GM18498 (cell line): ENCODE measurements around the gene SLC25A5.
"Not testable (repeated sequence)": the region's sequence is repeated elsewhere in the genome, so short reads cannot be mapped to it uniquely, and the experiment has no call there.

Experiments used
- ATAC-seq: cut with Tn5 transposase; IDR thresholded peaks from one replicate; pipeline ENCODE4 v1.9.1; 2021; ENCODE audit warnings: mild to moderate bottlenecking, moderate library complexity; ENCODE audit not compliant: unreplicated experiment

SLC25A5 gene

DNA sequence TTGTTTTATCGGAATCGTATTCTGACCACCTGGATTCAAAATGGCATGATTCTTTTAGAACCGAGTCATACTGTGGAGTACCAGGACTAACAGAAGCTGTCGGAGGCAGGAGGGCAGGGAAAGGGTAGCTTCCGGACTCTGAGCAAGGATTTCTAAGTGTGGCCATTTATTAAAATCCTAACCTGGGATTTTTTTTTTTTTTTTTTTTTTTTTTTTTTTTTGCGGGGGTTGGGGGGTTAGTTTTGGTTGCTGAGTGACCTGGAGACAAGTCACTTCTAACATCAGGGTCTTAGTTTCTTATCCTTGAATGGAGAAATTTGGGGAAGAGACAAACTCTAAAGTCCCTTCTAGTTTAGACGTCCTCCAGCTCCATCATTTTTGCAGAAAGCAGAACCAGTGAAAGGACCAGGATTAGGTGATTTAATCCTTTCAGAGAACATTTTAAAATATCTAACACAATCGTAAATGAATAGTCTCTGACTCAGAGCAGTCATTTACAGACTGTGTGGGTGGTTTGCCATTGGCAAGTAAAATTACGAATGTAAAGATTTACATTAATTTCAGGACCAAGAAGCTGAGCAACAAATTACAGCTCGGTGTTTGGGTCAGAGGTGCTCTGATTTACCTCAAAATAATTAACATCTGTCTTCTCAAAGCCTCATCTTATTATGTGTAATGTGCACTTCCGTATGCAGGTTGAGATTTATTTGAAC lies 7.3 kb downstream of the SLC25A5 start:
- no peak for ATAC-seq

GRCh38 chrX:119477812-119478232 lies 9.6 kb downstream of the SLC25A5 start:
- ATAC-seq: no peak

GRCh38 chrX:119478504-119478903 lies 10.3 kb downstream of the SLC25A5 start:
- ATAC-seq: no peak

DNA sequence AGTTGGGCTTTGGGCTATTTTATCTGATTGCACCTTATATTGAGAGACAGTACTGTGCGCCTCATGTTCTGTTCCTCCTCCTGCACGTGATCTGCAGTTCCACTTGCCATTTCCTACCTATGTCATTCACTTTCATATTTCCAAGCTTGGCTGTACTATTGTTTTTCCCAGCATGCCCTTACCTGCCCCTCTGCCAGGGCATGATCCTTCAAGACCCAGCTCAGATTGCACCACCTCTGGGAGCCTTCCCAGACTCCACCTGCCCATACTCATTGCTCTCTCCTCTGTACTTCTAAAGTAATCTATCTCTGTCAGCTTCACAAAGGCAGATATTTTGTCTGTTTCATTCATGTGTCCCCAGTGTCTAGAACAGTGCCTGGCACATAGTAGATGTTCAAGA lies 11.6 kb downstream of the SLC25A5 start:
- ATAC-seq: no peak

DNA sequence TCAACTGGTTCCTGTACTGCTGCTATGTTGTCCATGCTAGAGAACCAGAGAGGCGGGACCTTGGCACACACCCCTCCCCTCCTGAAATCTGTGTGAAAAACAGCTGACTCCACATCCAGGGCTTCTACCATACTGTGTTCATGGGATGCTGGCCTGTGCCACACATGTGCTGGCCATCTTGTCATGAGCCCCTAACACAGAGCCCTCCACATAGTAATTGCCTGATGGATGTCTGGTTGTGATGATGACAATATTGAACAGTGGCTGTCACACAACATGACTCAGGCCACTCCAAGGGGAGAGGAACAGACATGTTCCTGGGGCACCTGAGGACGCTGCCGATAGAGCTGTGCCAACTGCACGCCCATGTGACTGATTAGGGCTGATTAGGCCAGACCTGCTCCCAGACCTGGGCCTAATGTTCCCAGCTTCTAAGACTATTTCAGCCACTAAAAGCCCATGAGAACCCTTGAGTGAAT lies 13.1 kb downstream of the SLC25A5 start:
- ATAC-seq: no peak

- ATAC-seq: peak; percentile 10
Measured at GRCh38 chrX:119482041-119482440, 13.8 kb downstream of the SLC25A5 start.

GRCh38 chrX:119482481-119483480 lies 14.5 kb downstream of the SLC25A5 start:
- ATAC-seq: peak; percentile 92

- no peak for ATAC-seq
Measured at GRCh38 chrX:119486745-119487144, 18.5 kb downstream of the SLC25A5 start.

DNA sequence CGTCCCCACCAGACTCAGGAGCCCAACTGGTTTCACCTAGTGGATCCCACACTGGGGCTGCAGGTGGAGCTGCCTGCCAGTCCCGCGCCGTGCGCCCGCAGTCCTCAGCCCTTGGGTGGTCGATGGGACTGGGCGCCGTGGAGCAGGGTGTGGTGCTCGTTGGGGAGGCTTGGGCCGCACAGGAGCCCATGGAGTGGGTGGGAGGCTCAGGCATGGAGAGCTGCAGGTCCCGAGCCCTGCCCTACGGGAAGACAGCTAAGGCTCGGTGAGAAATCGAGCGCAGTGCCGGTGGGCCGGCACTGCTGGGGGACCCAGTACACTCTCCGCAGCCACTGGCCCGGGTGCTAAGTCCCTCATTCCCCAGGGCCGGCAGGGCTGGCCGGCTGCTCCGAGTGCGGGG lies 19.5 kb downstream of the SLC25A5 start:
- not testable (repeated sequence) for ATAC-seq

GRCh38 chrX:119488749-119489148 lies 20.5 kb downstream of the SLC25A5 start:
- ATAC-seq: no peak

- no peak for ATAC-seq
Measured at GRCh38 chrX:119489212-119490074, 21.2 kb downstream of the SLC25A5 start.

- no peak for ATAC-seq
Measured at GRCh38 chrX:119492463-119492862, 24.2 kb downstream of the SLC25A5 start.

DNA sequence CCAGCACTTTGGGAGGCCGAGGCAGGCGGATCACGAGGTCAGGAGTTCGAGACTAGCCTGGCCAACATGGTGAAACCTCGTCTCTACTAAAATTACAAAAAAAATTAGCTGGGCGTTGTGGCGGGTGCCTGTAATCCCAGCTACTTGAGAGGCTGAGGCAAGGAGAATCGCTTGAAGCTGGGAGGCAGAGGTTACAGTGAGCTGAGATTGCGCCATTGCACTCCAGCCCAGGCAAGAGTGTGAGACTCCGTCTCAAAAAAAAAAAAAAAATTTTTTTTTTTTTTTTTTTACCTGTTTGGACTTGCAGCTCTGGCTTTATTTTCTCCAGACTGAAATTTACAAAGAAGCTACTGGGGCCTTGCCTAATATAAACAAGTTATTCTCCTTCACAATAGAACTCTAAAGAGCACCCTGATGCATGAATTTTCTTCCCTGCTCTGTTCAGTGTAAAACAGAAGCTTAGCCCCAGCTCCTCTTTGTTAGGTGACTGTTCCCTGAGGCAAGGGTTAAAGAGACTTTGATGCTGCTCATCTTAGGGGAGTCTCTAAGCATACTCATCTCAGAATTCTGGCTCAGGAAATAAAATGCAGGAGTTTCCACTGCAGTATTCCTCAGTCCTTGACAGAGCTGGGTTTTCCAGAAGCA lies 25.7 kb downstream of the SLC25A5 start:
- not testable (repeated sequence) for ATAC-seq

- ATAC-seq: no peak
Measured at GRCh38 chrX:119495734-119496726, 27.8 kb downstream of the SLC25A5 start.

DNA sequence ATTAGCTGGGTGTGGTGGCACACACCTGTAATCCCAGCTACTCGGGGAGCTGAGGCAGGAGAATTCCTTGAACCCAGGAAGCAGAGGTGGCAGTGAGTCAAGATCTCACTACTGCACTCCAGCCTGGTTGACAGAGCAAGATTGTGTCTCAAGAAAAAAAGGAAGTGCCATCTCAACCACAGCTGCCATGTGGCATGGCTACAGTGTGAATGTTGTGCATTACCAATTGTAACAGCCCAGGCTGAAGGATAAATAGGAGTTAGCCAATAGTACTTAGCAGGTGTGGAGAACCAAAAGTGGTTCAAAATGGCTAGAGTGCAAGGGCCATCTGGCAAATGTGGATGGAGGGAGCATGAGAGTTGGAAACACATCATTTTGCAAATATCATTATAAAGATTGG lies 28.9 kb downstream of the SLC25A5 start:
- no peak for ATAC-seq

DNA sequence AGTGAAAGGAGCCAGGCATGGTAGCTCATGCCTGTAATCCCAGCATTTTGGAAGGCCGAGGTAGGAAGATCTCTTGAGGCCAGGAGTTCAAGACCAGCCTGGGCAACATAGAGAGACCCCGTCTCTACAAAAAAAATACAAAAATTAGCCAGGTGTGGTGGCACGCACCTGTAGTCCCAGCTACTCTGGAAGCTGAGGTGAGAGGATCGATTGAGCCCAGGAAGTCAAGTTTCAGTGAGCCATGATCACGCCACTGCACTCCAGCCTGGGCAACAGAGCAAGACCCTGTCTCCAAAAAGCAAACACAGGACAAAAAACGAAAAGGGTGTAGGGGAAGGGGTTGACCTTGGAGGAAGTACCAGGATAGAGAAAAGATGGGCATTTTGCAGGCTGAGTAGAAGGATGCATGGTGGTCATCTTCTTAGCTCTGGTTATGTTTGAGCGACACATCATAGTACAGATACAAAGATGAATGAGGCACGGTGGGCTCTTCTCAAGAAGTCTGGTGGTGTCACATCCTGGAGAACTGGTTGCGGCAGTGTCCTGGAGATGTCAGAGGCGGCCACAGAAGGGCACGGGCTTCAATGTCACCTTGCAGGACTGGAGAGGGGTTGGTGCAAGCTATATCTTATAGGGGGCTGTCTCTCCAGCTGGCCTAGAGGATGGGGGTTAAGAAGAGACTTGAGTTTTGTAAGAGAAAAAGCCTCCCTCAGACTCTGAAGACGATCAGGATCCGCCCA lies 32.0 kb downstream of the SLC25A5 start:
- no peak for ATAC-seq

DNA sequence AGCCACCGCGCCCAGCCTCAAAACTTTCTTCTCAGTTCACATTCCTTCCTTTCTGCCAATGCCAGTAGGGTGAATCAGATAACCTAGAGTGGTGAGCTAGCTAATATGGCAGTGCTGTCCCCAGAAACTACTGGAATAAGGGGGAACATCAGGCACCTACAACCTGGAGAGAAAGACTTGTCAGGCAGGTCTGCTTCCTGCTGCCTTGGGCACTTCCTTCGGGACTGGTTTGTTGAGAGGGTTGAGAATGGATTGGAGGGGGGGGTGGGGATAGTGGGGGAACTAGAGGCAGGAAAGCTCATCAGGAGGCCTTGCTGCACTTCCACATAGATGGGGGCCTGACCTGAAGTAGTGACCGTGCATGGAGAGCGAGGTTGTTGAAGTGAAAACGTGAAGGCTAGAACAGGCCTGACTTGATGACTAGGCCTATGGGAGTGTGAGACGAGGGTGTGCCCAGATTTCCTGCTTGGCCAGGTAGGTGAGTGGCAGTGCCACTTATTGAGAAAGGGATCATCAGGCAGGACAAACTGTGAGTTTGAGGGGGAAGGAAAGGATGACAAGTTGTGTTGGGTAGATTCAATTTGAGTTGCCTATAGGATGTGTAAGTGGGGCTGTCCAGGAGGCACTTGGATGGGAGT lies 33.4 kb downstream of the SLC25A5 start:
- ATAC-seq: no peak
